ENCODE data around the gene TNFAIP8L2. TPM values are rescaled to one million over a fixed set of nuclear protein-coding genes. Genes with fewer than 3 reads are reported as not detected.

The TNFAIP8L2 gene
- total RNA-seq, 1 donor from 2014 or later, result not detected

- no peaks in the 10 kb centered on the region for H3K27me3 Mint-ChIP-seq (ENCODE audit: insufficient read depth, low read depth)
- no peaks in the 10 kb centered on the region for H3K9me3 Mint-ChIP-seq
- H3K4me1 ChIP-seq, result no peaks in the 10 kb centered on the region
- H3K36me3 ChIP-seq, result no peaks in the 10 kb centered on the region
- no peaks in the 10 kb centered on the region for H3K79me2 ChIP-seq (ENCODE audit: low read depth)
- TF ChIP-seq CTCF (IDR thresholded peaks at IDR 0.05) (no peak), EZH2 (IDR thresholded peaks at IDR 0.05) (no peak), EZH2phosphoT487 (IDR thresholded peaks at IDR 0.05) (no peak)
- H3K4me2 ChIP-seq, result no peak overlapping the region
- H4K20me1 ChIP-seq (ENCODE audit: low read depth), result no peaks in the 10 kb centered on the region
- H3K27ac Mint-ChIP-seq, result no peak overlapping the region
- no peaks in the 10 kb centered on the region for H3K36me3 Mint-ChIP-seq
- H3K4me1 Mint-ChIP-seq, result peaks cover 2% of the 10 kb centered on the region
- no peaks in the 10 kb centered on the region for H3K9me3 ChIP-seq (ENCODE audit: low read depth)
- H3K4me3 Mint-ChIP-seq, result no peak overlapping the region
- no peak overlapping the region for H2AFZ ChIP-seq (replicated peaks)
- no peaks in the 10 kb centered on the region for H3K27me3 ChIP-seq
- no peak overlapping the region for H3K27ac ChIP-seq
- H3K9ac ChIP-seq, result no peak overlapping the region
- DNase-seq (ENCODE audit: low spot score), result no peak
- no peaks in the 10 kb centered on the region for H3F3A ChIP-seq (ENCODE audit: low read depth)
- no peak overlapping the region for H3K4me3 ChIP-seq
These were observed 42.6 kb upstream of the TNFAIP8L2 start for GRCh38 chr1:151113877-151114276.

GRCh38 chr1:151124763-151125403 lies 31.6 kb upstream of the TNFAIP8L2 start:
- H3K36me3 ChIP-seq, result no peaks in the 10 kb centered on the region
- no peak for TF ChIP-seq CTCF (IDR thresholded peaks at IDR 0.05)
- TF ChIP-seq EZH2phosphoT487 (IDR thresholded peaks at IDR 0.05), result no peak
- no peak for TF ChIP-seq EZH2 (IDR thresholded peaks at IDR 0.05)
- peaks cover 3% of the 10 kb centered on the region for H3F3A ChIP-seq (ENCODE audit: low read depth)
- H3K4me2 ChIP-seq, result no peak overlapping the region
- Mint-ChIP-seq H3K9me3 (no peaks in the 10 kb centered on the region), H3K27ac (peak overlapping the region; percentile 9), H3K4me3 (no peak overlapping the region), H3K36me3 (no peaks in the 10 kb centered on the region), H3K27me3 (ENCODE audit: insufficient read depth, low read depth) (peaks cover 9% of the 10 kb centered on the region), H3K4me1 (peaks cover 8% of the 10 kb centered on the region)
- DNase-seq (ENCODE audit: low spot score), result no peak
- no peaks in the 10 kb centered on the region for H3K9me3 ChIP-seq (ENCODE audit: low read depth)
- H3K27me3 ChIP-seq, result peaks cover 4% of the 10 kb centered on the region
- H3K9ac ChIP-seq, result no peak overlapping the region
- no peak overlapping the region for H3K4me3 ChIP-seq
- H3K4me1 ChIP-seq, result peaks cover 8% of the 10 kb centered on the region
- H4K20me1 ChIP-seq (ENCODE audit: low read depth), result no peaks in the 10 kb centered on the region
- no peak overlapping the region for H2AFZ ChIP-seq (replicated peaks)
- no peak overlapping the region for H3K27ac ChIP-seq
- no peaks in the 10 kb centered on the region for H3K79me2 ChIP-seq (ENCODE audit: low read depth)

- no peaks in the 10 kb centered on the region for H4K20me1 ChIP-seq (ENCODE audit: low read depth)
- Mint-ChIP-seq H3K4me1 (peaks cover 19% of the 10 kb centered on the region), H3K27ac (no peak overlapping the region), H3K36me3 (peaks cover 6% of the 10 kb centered on the region), H3K4me3 (no peak overlapping the region), H3K9me3 (no peaks in the 10 kb centered on the region), H3K27me3 (ENCODE audit: insufficient read depth, low read depth) (peaks cover 12% of the 10 kb centered on the region)
- H3K27me3 ChIP-seq, result peaks cover 43% of the 10 kb centered on the region
- H3K9me3 ChIP-seq (ENCODE audit: low read depth), result no peaks in the 10 kb centered on the region
- H3K4me3 ChIP-seq, result no peak overlapping the region
- no peak overlapping the region for H3K4me2 ChIP-seq
- peaks cover 29% of the 10 kb centered on the region for H3F3A ChIP-seq (ENCODE audit: low read depth)
- no peak overlapping the region for H2AFZ ChIP-seq (replicated peaks)
- DNase-seq (ENCODE audit: low spot score), result peak; percentile 22
- no peak overlapping the region for H3K9ac ChIP-seq
- TF ChIP-seq CTCF (IDR thresholded peaks at IDR 0.05), result no peak
- no peak for TF ChIP-seq EZH2 (IDR thresholded peaks at IDR 0.05)
- TF ChIP-seq EZH2phosphoT487 (IDR thresholded peaks at IDR 0.05), result no peak
- no peak overlapping the region for H3K27ac ChIP-seq
- no peaks in the 10 kb centered on the region for H3K36me3 ChIP-seq
- peaks cover 18% of the 10 kb centered on the region for H3K4me1 ChIP-seq
- H3K79me2 ChIP-seq (ENCODE audit: low read depth), result no peaks in the 10 kb centered on the region
These were observed 27.6 kb upstream of the TNFAIP8L2 start for GRCh38 chr1:151128800-151129199.

Measured in neural progenitor cell (in vitro differentiated cells).